ENCODE results near the gene SPEN.

DNA sequence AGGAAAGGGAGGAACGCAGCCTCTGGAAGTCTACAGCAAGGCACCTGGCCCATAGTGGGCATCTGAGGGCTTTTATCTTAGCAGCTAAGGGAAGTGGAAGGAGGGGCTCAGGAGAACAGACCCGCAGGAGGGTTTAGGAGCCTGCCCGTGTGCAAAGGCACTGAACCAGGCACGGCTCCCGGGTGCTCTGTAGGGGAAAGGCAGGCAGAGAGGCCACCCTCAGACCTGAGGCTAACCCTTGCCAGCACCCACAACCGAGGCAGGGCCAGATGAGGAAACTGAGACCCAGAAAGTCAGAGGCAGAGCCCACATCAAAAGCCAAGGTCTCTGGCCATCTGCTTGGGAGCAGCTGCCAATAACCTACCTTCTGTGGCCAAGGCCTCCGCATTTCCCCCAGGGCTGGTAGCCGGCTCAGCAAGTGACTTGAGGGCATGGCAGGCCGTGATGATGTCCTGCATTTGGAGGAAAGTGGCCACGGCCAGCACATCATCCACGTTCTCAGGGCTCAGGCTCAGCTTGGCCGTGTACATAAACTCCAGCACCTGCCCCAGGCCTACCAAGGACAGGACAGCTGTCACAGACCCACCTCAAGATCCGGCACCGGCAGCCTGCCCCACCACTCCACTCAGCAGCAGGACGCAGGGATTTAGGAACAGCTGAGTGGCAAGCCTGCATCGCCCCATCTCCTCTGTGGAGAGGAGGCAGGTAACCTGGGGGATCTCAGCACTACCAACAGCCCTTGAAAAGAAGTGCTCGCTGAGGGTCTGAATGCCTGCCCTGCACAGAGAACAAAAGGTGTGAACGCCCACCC is 99.3 kb downstream of the SPEN start:
- TF ChIP-seq, protein P1, sequence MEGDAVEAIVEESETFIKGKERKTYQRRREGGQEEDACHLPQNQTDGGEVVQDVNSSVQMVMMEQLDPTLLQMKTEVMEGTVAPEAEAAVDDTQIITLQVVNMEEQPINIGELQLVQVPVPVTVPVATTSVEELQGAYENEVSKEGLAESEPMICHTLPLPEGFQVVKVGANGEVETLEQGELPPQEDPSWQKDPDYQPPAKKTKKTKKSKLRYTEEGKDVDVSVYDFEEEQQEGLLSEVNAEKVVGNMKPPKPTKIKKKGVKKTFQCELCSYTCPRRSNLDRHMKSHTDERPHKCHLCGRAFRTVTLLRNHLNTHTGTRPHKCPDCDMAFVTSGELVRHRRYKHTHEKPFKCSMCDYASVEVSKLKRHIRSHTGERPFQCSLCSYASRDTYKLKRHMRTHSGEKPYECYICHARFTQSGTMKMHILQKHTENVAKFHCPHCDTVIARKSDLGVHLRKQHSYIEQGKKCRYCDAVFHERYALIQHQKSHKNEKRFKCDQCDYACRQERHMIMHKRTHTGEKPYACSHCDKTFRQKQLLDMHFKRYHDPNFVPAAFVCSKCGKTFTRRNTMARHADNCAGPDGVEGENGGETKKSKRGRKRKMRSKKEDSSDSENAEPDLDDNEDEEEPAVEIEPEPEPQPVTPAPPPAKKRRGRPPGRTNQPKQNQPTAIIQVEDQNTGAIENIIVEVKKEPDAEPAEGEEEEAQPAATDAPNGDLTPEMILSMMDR (IDR thresholded peaks at IDR 0.05): no peak
- no peak for TF ChIP-seq POLR2A (IDR thresholded peaks at IDR 0.05)
